AG10803 (cell line): ENCODE measurements around the gene MICALL2.
A peak's percentile ranks its signal among the peaks of the same experiment; 100 is the strongest.

Experiments
- DNase-seq: peaks from one replicate; pipeline ENCODE4 v3.0.0; 2010; ENCODE audit warnings: low read depth
- H3K4me3 ChIP-seq: 2 replicates; pipeline ENCODE4 v1.5.1; 2011; ENCODE audit warnings: mild to moderate bottlenecking, low read length, control low read depth
- CTCF ChIP-seq: conservative IDR thresholded peaks from 2 replicates; pipeline ENCODE4 v1.5.1; 2011; ENCODE audit warnings: mild to moderate bottlenecking, low read length, control low read depth, inconsistent platforms

The MICALL2 gene

GRCh38 chr7:1404898-1405548, 54.2 kb downstream of the MICALL2 start:
- H3K4me3 ChIP-seq, result no peak overlapping the region
- no peak for DNase-seq
- no peak for TF ChIP-seq CTCF

GRCh38 chr7:1404460-1404809, 54.8 kb downstream of the MICALL2 start:
- no peak for DNase-seq
- no peak for TF ChIP-seq CTCF
- no peak overlapping the region for H3K4me3 ChIP-seq

- DNase-seq, result peak; percentile 19
- TF ChIP-seq CTCF, result no peak; the same call in 1 of the 2 replicates
- no peak overlapping the region for H3K4me3 ChIP-seq
These were observed 55.4 kb downstream of the MICALL2 start for GRCh38 chr7:1403638-1404459.

GRCh38 chr7:1402791-1403637, 56.3 kb downstream of the MICALL2 start:
- no peak for DNase-seq
- H3K4me3 ChIP-seq, result no peak overlapping the region
- no peak for TF ChIP-seq CTCF

GRCh38 chr7:1402110-1402790, 57.0 kb downstream of the MICALL2 start:
- TF ChIP-seq CTCF, result no peak
- no peak for DNase-seq
- H3K4me3 ChIP-seq, result no peak overlapping the region

GRCh38 chr7:1401011-1401410, 58.3 kb downstream of the MICALL2 start:
- TF ChIP-seq CTCF, result no peak
- no peak overlapping the region for H3K4me3 ChIP-seq
- DNase-seq, result no peak
